Left renal pelvis (tissue), 4 donors: Measurements from ENCODE around the gene NTM. TPM values are rescaled to one million over a fixed set of nuclear protein-coding genes. Genes with fewer than 3 reads are reported as not detected.
A peak's percentile ranks its signal among the peaks of the same experiment; 100 is the strongest.
"Not testable (repeated sequence)": the region's sequence is repeated elsewhere in the genome, so short reads cannot be mapped to it uniquely, and the experiment has no call there.

Experiments
- DNase-seq, 4 donors: peaks; one replicate each; pipeline ENCODE4 v3.0.0-alpha.2; 2013; ENCODE audit warnings: low read depth in 4 of 4, low spot score in 3 of 4
- polyA plus RNA-seq, 4 donors: library from polyadenylated mRNA; unstranded; fragments of 120-200 nt; gene quantifications; one replicate each; pipeline ENCODE4 v1.2.1, GENCODE V29; 2013; ENCODE audit not compliant: insufficient read length in 4 of 4

NTM gene
- polyA plus RNA-seq, 4 donors: 41.2 to 80.3 (median 50.2) TPM

DNA sequence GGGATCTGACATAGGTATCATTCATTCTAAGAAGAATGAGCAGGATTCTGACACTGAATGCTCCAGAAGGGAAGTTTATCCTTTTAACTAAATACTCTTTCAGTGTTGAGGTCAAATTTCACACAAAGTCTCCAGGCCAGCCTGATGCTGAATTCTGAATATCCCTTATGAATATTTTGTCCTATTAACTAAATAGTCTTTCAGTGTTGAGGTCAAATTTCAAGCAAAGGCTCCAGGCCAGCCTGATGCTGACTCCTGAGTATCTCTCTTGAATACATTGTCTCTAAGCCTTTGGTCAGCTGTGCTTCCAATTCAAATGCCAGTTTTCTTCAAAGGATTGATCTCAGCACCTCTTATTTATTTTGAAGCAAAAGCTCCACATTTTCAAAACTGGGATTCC lies 676.8 kb downstream of the NTM start:
- DNase-seq: no peak

DNA sequence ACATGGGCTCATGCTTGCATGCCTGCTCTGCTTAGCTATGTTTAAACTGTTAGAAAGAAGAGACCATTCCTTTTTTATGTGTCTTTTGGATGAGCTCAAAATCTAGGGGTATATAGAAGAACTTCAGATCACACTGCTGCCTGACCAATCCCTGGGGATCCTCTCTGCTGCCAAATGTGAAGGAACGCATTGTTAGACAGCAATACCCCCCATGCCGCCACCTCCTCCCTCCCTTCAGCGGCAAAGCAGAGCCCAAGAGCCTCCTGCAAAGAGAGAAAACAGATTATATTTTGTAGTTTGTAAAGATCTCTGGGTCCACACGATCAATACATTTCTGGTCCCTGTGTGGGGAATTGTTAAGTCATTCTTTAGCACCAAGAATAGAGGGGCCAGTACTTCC lies 677.6 kb downstream of the NTM start:
- DNase-seq: no peak

- no peak for DNase-seq
Observed at GRCh38 chr11:132049205-132049604, 678.8 kb downstream of the NTM start.

- DNase-seq: no peak
Observed at GRCh38 chr11:132050049-132050448, 679.6 kb downstream of the NTM start.

DNA sequence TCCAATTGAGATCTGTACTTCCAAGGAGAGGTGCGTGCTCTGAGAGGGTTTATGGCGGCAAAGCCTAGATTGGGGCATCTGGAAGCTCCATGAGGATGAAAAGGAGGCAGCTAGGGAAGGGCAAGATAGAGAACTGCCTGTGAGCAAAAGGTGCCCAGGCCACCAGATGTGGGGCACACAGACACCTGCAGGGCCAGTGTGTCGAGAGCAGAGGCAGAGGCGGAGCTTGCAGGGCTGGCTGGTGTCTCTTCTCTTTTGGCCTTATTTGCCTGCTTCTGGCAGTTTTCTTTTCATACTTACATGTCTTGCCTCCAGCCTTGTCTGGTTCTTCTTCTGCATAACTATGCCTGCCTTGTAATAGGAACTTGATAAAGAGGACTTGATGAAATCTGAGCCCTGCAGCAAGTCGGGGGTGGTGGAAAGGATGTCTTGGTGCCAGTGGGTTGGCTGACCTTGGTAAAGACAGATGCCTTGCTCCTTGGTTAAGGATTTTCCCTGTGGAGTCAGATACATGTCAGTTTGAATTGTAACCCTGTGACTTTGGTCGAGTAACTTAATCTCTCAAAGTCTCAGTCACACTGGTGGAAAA lies 680.3 kb downstream of the NTM start:
- DNase-seq: no peak

- DNase-seq: no peak
Observed at GRCh38 chr11:132051704-132052103, 681.3 kb downstream of the NTM start.

- no peak for DNase-seq
Observed at GRCh38 chr11:132052342-132052741, 681.9 kb downstream of the NTM start.

GRCh38 chr11:132052904-132053303 lies 682.5 kb downstream of the NTM start:
- no peak for DNase-seq

DNA sequence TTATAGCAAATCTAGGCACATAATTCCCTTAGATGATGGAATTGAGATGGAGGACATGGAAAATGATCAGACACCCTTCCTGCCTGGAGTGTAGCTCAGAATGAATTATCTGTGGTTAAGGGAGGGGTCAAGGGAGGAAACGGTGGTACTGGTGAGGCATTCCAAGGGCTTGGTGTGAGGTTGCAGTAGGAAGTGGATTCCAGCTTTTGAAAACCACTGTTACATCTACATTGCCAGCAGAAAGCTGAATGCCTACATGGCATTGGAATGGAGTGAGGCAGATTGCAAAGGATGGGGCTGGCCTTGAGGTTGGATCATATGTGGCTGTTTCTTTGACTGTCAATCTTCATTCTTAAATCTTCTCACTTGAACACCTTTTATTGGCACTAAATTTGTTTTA lies 684.4 kb downstream of the NTM start:
- no peak for DNase-seq

DNA sequence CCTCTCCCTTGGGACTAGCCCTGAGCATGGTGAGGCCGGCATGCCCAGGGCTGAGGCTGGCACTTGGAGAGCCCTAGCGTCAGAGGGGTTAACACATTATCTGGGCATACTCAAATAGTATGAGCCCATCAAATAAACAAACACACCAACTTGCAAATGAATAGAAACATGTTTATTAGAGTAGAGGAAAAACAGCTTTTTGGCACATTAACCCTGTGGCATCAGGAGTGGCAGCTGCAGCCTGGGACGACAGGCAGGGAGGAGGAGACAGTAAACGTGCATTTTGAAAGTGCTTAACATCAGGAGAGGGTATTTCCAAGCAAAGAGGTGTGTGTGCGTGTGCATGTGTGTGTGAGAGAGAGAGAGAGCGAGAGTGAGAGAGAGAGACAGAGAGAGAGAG lies 684.9 kb downstream of the NTM start:
- DNase-seq: no peak

DNA sequence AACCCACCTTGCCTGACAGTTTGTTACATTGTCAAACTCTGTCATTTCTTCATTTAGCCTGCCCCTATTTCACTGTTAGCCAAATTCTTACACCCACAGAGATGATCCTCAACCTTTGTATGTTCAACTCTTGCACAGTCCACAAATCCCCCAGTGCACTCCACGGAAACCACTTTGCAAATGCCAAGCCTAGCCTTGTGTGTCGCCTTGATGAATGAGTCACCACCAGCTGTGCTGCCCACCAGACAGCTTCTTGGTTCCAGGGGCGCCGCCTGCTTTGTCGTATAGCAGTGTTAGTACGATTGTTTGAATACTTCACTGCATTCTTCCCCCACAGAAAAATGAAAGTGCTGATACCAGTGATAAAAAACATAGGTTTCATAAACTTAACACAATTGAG lies 686.3 kb downstream of the NTM start:
- no peak for DNase-seq

DNA sequence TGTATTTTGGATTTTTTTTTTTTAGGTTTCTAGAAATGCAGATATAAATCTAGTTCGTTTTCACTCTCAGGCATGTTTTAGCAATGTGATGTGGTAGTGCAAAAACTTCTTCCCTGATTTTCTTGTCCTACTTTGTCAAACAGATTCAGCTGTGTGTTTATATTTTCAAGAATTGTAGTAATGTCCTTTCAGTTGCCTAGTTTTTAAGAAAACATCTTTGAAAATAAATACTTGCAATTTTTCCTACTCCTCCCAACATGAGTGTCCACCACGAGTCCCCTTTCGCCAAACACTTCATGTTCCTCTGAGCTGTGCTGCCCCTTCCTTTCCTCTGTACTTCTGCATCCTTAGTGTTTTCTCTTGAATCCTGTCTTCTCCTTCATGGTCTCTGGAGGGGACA lies 686.9 kb downstream of the NTM start:
- DNase-seq: no peak

GRCh38 chr11:132058211-132058772 lies 687.9 kb downstream of the NTM start:
- DNase-seq: no peak

DNA sequence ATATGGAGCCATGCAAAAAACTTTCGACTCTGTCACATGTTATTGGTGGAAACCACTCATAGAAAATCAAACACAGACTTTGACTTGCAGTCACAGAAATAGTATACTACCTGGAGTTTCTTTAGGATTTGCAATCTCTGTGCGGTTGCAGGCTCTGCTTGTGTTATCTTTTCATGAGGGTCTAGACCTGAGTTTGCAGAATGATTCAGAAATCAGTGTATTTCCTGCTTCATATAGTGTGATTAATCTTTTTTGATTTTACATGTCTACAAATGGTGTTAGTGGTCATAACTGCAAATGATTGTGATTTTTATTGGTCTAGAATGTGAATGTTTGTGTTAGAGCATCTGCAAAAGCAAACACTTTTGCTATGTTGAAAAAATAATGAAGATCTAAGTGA lies 690.2 kb downstream of the NTM start:
- DNase-seq: no peak

DNA sequence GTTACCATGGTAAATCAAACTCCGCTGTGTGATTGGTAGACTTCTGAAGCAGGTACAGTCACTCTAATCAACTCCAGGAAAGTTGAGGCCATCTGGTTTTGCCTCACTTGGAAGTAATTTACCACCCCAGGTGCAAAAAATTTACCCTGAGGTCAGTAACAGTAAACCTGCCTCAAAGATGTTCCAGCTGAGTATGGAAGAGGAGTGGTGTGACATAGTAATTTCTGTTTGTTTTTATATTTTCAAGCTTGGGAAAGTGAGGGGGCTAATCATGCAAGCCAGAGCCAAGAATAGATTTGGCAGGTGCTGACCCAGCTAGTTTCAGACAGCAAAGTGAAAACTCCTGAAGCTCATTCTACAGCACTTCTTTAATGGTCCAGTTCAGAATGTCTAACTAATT lies 691.6 kb downstream of the NTM start:
- no peak for DNase-seq

- no peak for DNase-seq
Observed at GRCh38 chr11:132062541-132062940, 692.1 kb downstream of the NTM start.

DNA sequence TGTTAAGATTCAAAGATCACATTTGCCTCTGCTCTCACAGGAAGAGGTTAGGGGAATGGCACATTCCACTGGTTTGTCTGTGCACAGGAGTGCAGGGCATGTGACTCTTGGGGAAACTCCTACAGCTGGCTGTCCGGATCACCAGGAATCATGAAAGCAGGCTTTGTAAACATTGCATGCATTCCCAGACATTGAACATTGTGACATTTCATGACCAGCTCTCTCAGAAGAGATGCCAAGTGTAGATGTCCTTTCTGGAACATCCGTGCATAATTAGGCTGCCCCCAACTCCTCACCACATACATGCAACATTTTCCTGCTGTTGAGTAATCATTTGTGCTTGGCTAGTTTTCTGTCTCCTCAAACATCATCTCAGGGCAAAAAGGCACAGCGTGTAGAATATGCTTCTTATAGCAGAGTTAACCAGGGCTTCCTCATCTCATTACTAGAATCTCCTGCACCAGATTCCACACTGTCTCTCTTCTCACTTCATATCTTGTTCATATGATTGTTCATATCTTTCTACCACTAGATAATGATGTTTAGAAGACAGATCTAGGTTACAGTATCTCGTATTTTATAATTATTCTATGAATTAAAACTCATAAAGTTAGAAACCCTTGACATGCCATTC lies 694.7 kb downstream of the NTM start:
- DNase-seq: peak; percentile 27 to 57 (median 44)

GRCh38 chr11:132068556-132068955 lies 698.1 kb downstream of the NTM start:
- DNase-seq: no peak

DNA sequence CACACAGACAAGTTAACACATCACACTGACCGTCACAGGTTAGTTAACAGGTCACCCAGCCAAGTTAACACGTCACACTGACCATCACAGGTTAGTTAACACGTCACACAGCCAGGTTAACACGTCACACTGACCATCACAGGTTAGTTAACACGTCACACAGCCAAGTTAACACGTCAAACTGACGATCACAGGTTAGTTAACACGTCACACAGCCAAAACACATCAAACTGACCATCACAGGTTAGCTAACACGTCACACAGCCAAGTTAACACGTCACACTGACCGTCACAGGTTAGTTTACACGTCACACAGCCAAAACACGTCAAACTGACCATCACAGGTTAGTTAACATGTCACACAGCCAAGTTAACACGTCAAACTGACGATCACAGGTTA lies 699.2 kb downstream of the NTM start:
- DNase-seq: not testable (repeated sequence)

DNA sequence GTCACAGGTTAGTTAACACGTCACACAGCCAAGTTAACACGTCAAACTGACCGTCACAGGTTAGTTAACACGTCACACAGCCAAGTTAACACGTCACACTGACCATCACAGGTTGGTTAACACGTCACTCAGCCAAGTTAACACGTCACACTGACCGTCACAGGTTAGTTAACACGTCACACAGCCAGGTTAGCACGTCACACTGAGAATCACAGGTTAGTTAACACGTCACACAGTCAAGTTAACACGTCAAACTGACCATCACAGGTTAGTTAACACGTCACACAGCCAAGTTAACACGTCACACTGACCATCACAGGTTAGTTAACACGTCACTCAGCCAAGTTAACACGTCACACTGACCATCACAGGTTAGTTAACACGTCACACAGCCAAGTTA lies 700.5 kb downstream of the NTM start:
- DNase-seq: not testable (repeated sequence)

DNA sequence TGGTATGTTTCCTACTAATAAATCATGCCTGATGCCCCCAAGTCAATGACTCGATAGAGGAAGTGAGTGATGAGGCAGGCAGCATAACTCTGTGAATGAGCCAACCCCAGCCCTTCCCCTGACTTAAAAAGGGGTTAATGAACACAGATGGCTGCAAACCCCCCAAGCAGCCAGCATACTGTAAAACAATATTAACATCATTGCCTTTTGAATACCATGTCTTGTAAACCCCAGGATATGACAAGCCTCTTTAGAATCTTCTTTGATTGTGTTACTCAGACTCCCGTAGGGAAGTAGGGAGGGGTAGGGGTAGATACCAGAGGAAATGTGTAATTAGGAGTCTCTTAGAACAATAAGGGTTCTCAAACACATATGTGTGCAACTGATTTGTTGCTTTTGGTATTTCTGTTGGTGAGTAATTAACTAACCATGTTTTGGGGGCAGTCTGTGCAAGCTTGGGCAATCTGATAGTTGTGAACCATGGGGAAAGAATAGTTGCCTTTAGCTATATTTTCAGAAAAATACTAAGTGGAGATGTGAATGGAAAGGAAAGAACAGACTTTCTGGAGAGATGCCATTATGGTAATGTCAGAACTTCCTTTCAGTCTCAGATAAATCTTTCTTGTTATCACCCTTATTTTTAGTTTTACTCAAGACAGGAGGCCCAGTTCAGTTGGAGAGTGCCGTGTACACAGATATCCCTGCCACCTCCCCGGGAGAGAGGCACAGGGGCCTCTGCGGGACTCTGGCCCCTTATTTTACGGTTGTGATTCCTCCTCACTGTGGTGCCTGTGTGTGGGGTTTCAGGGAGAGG lies 701.8 kb downstream of the NTM start:
- no peak for DNase-seq

DNA sequence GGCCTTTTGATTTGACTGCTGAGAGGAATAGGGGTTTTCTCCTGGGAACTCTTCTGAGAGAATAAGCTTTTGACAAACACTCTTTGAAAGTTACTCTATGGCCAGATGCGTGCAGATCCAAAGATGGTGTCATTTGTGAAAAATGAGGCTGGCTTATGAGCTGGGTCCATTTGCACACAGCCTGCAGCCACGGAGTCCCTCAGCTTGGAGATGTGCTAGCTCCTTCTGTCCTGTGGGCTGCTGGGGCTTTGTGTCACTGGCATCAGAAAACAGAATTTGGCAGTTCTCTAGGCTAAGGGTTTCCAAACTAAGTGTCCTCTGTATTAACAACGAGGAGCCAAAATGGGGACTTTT lies 702.4 kb downstream of the NTM start:
- DNase-seq: no peak
